CD4-positive, alpha-beta T cell treated with Interleukin-15 for 1 hour (primary cell): Measurements from ENCODE around the gene NVL.
"Not testable (repeated sequence)": the region's sequence is repeated elsewhere in the genome, so short reads cannot be mapped to it uniquely, and the experiment has no call there.

Experiments
- DNase-seq: peaks from one replicate; pipeline ENCODE4 v3.0.0-alpha.2; 2020

The NVL gene

GRCh38 chr1:224333939-224334786, 4.2 kb upstream of the NVL start:
- no peak for DNase-seq

- DNase-seq, result no peak
Observed at GRCh38 chr1:224333309-224333926, 3.4 kb upstream of the NVL start.

GRCh38 chr1:224331824-224332223, 1.9 kb upstream of the NVL start:
- DNase-seq, result no peak

GRCh38 chr1:224331326-224331725, 1.4 kb upstream of the NVL start:
- DNase-seq, result no peak

- no peak for DNase-seq
Observed at GRCh38 chr1:224329484-224329841, 509 bp downstream of the NVL start.

- no peak for DNase-seq
Observed at GRCh38 chr1:224328644-224329043, 1.3 kb downstream of the NVL start.

- no peak for DNase-seq
Observed at GRCh38 chr1:224325959-224326358, 4.0 kb downstream of the NVL start.

GRCh38 chr1:224321706-224322105, 8.3 kb downstream of the NVL start:
- DNase-seq, result no peak

GRCh38 chr1:224317383-224318045, 12.5 kb downstream of the NVL start:
- no peak for DNase-seq

GRCh38 chr1:224312025-224312424, 17.9 kb downstream of the NVL start:
- no peak for DNase-seq

- not testable (repeated sequence) for DNase-seq
Observed at GRCh38 chr1:224311503-224311902, 18.5 kb downstream of the NVL start.

- DNase-seq, result no peak
Observed at GRCh38 chr1:224308064-224308463, 21.9 kb downstream of the NVL start.

- DNase-seq, result no peak
Observed at GRCh38 chr1:224304767-224305166, 25.2 kb downstream of the NVL start.

GRCh38 chr1:224302947-224303346, 27.0 kb downstream of the NVL start:
- no peak for DNase-seq

GRCh38 chr1:224301391-224301790, 28.6 kb downstream of the NVL start:
- DNase-seq, result no peak

GRCh38 chr1:224300346-224300745, 29.6 kb downstream of the NVL start:
- DNase-seq, result no peak

- no peak for DNase-seq
Observed at GRCh38 chr1:224298346-224299330, 31.3 kb downstream of the NVL start.

GRCh38 chr1:224294775-224295174, 35.2 kb downstream of the NVL start:
- no peak for DNase-seq

- no peak for DNase-seq
Observed at GRCh38 chr1:224292419-224292818, 37.6 kb downstream of the NVL start.

- no peak for DNase-seq
Observed at GRCh38 chr1:224289396-224289795, 40.6 kb downstream of the NVL start.

- no peak for DNase-seq
Observed at GRCh38 chr1:224287714-224288113, 42.3 kb downstream of the NVL start.

GRCh38 chr1:224282140-224282539, 47.8 kb downstream of the NVL start:
- DNase-seq, result no peak
